Medulla oblongata (tissue), 1 donor: ENCODE data around the gene YJU2.
"Not testable (repeated sequence)": the region's sequence is repeated elsewhere in the genome, so short reads cannot be mapped to it uniquely, and the experiment has no call there.

Experiments used
- DNase-seq: peaks from one replicate; pipeline ENCODE4 v3.0.0-alpha.2; 2015; ENCODE audit errors: extremely low spot score

The YJU2 gene

DNA sequence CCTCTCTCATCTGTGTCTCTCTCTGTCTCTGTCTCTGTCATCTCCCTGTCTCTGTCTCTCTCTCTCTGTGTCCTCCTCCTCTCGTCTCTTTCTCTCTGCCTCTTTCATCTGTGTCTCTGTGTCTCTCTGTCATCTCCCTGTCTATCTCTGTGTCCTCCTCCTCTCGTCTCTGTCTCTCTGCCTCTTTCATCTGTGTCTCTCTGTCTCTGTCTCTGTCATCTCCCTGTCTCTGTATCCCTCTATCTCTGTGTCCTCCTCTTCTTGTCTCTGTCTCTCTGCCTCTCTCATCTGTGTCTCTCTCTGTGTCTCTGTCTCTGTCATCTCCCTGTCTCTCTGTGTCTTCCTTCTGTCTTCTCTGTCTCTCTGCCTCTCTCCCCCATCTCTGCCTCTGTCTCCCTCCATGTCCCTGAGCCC, 18.1 kb upstream of the YJU2 start:
- DNase-seq: no peak

DNA sequence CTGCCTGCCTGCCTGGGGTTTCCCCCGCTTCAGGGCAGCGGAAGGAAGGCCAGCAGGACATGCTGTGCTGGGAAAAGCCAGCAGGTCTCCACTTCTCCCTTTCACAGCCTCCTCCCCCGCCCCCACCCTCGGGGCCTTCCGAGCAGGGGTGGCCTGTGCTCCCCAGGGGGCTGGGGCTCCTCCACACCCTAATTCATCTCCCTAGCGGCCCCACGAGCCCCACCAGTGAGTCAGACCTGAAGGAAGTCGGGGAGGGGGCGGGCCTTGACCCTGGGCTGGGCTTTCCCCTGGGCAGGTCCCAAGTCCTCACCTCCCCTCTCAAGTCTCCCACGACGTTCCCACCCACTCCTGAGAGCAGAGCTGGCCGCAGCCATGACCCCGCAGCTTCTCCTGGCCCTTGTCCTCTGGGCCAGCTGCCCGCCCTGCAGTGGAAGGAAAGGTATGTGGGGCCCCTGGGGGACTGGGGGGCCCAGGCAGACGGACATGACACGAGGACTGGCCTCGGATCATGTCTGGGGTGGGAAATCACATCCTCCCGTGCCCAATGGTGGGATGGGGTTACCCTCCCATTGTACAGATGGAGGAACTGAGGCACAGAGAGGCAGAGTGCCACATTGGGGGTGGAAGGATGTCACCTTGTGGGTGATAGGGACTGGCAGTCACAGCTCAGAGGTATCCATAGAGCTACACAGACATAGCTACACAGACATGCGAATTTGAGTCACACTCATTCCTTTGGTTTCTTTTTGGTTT, 17.5 kb upstream of the YJU2 start, which contains the start of gene EBI3:
EBI3 (plus strand) TSS at position 345 of the 753 bp plus-strand sequence; CDS start at position 373, 28 bp downstream.
- peak; percentile 17 for DNase-seq

DNA sequence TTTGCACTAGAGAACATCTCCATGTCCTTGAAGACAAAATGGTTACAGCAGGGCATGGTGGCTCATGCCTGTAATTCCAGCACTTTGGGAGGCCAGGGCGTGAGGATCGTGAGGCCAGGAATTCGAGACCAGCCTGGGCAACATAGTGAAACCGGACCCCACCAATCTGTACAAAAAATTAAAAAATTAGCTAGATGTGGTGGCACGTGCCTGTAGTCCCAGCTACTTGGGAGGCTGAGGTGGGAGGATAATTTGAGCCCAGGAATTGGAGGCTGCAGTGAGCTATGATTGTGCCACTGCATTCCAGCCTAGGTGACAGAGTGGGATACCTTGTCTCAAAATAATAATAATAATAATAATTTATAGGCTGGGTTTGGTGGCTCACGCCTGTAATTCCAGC, 16.6 kb upstream of the YJU2 start:
- not testable (repeated sequence) for DNase-seq

DNA sequence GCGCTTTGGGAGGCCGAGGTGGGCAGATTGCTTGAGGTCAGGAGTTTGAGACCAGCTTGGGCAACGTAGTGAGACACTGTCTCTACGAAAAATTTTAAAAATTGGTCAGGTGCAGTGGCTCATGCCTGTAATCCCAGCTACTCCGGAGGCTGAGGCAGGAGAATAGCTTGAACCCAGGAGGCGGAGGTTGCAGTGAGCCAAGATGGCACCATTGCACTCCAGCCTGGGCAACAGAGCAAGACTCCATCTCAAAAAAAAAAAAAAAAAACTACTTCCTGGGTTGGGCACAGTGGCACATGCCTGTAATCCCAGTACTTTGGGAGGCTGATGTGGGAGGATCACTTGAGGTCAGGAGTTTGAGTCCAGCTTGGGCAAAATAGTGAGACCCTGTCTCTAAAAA, 15.4 kb upstream of the YJU2 start:
- not testable (repeated sequence) for DNase-seq

DNA sequence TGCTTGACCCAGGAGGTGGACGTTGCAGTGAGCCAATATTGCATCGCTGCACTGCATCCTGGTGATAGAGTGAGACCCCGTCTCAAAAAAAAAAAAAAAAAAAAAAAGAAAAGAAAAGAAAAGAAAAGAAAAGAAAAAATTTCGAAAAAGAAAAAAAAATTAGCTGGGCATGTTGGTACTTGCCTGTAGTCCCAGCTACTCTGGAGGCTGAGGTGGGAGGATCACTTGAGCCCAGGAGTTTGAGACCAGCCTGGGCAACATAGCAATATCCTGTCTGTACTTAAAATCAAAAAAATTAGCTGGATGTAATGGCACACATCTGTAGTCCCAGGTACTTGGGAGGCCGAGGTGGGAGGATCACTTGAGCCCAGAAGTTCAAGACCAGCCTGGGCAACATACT, 14.7 kb upstream of the YJU2 start:
- DNase-seq: not testable (repeated sequence)

DNA sequence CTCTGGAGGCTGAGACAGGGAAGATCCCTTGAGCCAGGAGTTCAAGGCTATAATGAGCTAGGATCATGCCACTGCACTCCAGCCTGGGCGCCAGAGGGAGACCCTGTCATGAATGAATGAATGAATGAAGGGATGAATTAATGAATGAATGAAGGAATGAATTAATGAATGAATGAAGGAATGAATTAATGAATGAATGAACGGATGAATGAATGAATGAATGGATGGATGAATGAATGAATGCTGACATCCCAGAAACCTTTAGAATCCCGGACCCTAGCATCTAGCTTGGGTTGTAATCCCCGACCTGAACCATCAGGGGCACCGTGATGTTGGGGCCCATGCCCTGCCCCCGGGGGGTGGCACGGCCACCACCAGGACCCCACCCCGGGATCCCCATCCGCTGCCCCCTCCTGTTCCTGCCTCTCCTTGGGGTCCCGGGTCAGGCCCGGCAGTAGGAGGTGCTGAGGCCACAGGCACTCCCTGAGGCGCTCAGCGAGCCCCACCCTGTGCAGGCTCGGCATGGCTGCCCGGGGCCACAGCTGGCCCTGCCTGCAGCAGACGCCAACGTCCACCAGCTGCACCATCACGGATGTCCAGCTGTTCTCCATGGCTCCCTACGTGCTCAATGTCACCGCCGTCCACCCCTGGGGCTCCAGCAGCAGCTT, 14.1 kb upstream of the YJU2 start:
- no peak for DNase-seq

DNA sequence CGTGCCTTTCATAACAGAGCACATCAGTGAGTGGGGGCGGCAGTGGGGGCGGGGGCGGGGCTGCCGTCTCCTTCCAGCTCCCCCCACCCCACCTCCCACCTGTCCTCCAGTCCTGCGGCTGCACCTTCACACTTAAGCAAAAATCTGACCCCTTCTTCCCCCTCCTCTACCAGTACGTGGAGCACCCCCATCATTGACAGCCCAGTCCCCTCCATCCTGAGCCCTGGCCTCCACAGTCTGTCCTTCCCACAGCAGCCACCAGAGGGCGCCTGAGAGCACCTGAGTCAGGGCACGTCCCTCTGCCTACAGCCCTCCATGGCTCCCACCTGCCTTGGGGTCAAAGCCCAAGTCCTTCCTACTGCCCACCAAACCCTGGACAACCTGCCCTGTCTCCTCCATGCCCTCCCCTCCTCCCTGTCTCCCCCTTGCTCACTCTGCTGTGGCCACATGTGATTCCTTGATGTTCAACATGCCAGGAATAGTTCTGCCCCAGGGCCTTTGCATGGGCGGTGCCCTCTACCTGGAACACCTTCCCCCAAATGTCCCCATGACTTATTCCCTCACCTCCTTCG, 13.5 kb upstream of the YJU2 start:
- DNase-seq: no peak

DNA sequence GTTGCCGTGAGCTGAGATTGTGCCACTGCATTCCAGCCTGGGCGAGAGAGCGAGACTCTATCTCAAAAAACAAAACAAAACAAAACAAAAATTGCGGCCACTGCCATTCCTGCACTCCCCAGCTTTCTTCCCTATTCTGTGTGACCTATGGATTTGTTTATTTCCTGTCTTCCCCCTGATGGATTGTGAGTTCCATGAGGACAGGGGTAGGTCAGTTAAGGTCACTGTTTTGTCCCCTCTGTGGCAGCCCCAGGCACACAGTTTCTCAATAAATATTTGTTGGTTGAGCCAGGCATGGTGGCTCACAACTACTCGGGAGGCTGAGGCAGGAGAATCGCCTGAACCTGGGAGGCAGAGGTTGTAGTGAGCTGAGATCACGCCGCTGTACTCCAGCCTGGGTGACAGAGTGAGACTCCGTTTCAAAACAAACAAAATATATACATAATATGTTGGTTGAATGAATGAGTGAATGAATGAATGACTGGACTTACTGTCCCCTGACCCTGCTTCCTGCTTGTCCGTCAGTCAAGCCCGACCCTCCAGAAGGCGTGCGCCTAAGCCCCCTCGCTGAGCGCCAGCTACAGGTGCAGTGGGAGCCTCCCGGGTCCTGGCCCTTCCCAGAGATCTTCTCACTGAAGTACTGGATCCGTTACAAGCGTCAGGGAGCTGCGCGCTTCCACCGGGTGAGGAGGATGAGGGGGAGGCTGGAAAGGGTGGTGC, 12.6 kb upstream of the YJU2 start:
- DNase-seq: no peak

DNA sequence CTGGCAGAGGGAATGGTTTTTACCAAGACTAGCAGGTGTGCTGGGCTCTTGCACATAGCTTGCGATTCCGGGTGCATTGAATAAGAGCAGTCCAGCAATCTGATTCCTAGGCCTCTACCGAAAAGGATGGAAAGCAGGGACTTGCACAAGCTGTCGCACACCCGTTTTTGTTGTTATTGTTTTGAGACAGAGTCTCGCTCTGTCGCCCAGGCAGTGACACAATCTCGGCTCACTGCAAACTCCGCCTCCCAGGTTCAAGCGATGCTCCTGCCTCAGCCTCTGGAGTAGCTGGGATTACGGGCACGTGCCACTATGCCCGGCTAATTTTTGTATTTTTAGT, 12.0 kb upstream of the YJU2 start:
- DNase-seq: no peak

GRCh38 chr19:4237510-4237909, 9.4 kb upstream of the YJU2 start:
- DNase-seq: not testable (repeated sequence)

- no peak for DNase-seq
Observed at GRCh38 chr19:4238831-4239230, 8.0 kb upstream of the YJU2 start.

DNA sequence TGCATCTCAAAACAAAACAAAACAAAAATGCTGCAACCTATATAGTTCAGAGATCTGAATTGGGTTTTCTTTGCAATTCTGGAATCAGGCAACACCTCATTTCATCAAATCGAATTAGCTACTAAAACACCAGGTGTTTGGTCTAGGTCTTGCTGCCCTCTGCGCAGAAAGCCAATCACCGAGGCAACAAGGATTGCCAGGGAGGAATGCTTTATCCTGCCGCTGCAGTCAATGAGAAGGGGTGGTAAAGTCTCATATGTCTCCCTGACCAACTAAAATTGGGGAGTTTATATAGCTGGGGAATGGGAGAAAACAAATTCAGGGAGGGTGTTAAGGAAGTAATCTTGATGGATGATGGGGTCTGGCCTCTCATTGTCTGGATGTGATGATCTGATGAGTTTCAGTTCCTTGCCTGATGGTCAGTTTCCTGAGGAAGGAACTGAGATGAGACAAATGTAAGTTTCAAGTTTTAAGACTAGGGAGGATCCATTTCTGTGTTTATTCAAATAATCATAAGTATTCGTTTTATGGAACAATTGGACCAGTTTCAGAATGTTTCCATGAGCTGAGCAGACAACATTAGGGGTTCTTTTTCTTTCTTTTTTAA, 5.0 kb upstream of the YJU2 start:
- DNase-seq: peak; percentile 51

GRCh38 chr19:4245938-4246337, 942 bp upstream of the YJU2 start:
- not testable (repeated sequence) for DNase-seq

DNA sequence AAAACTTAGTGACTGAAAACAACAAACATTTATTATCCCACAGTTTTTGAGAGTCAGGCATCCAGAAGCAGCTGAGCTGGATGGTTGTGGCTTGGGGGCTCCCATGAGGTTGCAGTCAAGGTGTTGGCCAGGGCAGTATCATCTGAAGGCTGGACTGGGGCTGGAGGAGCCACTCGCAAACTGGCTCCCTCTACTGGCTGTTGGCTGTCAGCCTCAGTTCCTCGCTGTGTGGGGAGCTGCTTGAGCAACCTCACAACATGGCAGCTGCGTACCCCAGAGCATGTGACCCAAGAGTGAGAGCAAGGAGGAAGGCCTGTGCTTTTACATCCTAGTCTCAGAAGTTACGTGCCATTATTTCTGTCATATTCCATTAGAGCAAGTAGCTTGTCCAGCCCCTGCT, 9.7 kb downstream of the YJU2 start:
- DNase-seq: no peak

- no peak for DNase-seq
Observed at GRCh38 chr19:4257025-4257424, 10.1 kb downstream of the YJU2 start.

DNA sequence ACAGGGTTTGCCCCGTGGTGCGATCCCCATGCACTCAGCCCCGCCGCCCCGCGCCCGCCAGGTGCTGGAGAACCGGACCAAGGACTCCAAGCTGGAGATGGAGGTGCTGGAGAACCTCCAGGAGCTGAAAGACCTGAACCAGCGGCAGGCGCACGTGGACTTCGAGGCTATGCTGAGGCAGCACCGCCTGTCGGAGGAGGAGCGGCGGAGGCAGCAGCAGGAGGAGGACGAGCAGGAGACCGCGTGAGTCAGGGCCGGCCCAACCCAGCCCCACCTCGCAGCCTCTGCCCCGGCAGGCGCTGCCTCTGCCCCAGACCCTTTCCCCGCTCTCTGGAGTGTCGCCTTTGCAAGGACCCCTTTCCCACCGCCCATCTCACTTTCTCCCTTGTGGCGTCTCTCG, 11.3 kb downstream of the YJU2 start:
- no peak for DNase-seq

DNA sequence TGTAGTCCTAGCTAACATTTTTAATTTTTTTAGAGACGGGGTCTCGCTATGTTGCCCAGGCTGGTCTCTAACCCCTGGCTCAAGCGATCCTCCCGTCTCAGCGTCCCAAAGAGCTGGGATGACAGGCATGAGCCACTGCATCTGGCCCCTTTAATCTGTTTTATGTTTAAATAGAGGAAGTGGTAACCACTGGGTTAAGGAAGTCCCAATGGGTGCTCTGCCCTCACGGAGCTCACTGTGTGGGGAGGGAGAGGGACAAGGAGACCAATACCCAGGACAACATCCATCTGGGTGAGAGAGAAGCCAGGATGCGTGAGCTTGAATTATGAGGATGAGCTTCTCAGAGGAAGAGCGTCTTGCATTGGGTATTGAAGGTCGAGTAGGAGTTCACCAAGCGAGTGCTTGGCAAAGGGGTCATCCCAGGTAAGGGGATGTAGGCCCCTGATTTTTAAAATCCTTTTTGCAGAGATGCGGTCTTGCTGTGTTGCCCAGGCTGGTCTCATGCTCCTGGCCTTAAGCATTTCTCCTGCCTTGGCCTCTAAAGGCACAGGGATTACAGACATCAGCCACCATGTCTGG, 13.8 kb downstream of the YJU2 start:
- peak; percentile 15 for DNase-seq

- DNase-seq: no peak
Observed at GRCh38 chr19:4264812-4265211, 17.9 kb downstream of the YJU2 start.

GRCh38 chr19:4266253-4267000, 19.5 kb downstream of the YJU2 start:
- DNase-seq: no peak

DNA sequence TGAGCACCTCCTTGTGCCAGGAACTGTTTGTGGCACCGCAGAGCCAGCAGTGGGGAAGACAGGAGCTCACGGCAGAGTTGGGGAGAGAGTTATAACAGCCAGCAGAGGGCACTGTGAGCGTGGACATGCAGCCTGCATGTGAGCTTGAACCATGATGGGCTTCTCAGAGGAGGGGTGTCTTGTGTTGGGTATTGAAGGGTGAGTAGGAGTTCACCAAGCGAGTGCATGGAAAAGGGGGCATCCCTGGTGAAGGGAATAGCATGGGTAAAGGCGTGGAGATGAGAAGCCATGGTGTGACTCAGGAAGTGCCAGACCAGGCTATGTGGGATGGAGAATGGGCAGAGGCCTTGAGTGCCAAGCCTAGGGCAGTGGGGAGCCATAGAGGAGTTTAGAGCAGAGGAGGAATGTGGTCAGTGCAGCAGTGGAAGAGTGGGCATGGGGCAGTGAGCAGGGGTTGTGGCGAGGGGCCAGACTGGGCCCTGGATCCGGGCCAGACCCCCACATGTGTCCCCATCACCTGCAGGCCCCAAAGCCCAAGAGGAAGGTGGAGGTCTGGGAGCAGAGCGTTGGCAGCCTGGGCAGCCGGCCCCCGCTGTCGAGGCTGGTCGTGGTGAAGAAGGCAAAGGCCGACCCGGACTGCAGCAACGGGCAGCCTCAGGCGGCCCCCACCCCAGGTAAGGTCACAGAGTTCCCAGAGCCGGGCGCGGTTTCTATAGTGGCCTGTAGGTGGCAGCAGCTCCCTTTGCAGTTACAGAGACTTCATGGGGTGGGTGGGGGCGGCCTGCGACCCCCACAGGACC, 20.4 kb downstream of the YJU2 start:
- DNase-seq: peak; percentile 15
